GM19395 (cell line): ENCODE results near the gene ALLC.

Source experiments
- ATAC-seq: cut with Tn5 transposase; IDR thresholded peaks from one replicate; pipeline ENCODE4 v1.9.1; 2021; ENCODE audit warnings: mild to moderate bottlenecking, moderate library complexity; ENCODE audit not compliant: unreplicated experiment

The ALLC gene

GRCh38 chr2:3709225-3709624, 51.2 kb downstream of the ALLC start:
- no peak for ATAC-seq

GRCh38 chr2:3712424-3712823, 54.4 kb downstream of the ALLC start:
- ATAC-seq, result no peak

- ATAC-seq, result no peak
Measured at GRCh38 chr2:3712831-3713503, 55.0 kb downstream of the ALLC start.

- ATAC-seq, result no peak
Measured at GRCh38 chr2:3718679-3719078, 60.7 kb downstream of the ALLC start.

GRCh38 chr2:3725002-3725401, 67.0 kb downstream of the ALLC start:
- no peak for ATAC-seq

- ATAC-seq, result no peak
Measured at GRCh38 chr2:3725458-3726250, 67.7 kb downstream of the ALLC start.

GRCh38 chr2:3726511-3726910, 68.5 kb downstream of the ALLC start:
- ATAC-seq, result no peak

- no peak for ATAC-seq
Measured at GRCh38 chr2:3727397-3728045, 69.5 kb downstream of the ALLC start.

GRCh38 chr2:3728104-3729054, 70.4 kb downstream of the ALLC start:
- no peak for ATAC-seq

GRCh38 chr2:3729055-3729448, 71.1 kb downstream of the ALLC start:
- ATAC-seq, result no peak

- no peak for ATAC-seq
Measured at GRCh38 chr2:3729786-3730185, 71.8 kb downstream of the ALLC start.

- ATAC-seq, result no peak
Measured at GRCh38 chr2:3730646-3731045, 72.6 kb downstream of the ALLC start.

GRCh38 chr2:3731829-3732228, 73.8 kb downstream of the ALLC start:
- no peak for ATAC-seq

- ATAC-seq, result no peak
Measured at GRCh38 chr2:3736112-3736511, 78.1 kb downstream of the ALLC start.

- no peak for ATAC-seq
Measured at GRCh38 chr2:3737128-3737527, 79.1 kb downstream of the ALLC start.

GRCh38 chr2:3738454-3738853, 80.5 kb downstream of the ALLC start:
- ATAC-seq, result no peak

GRCh38 chr2:3739313-3739712, 81.3 kb downstream of the ALLC start:
- ATAC-seq, result no peak

- ATAC-seq, result no peak
Measured at GRCh38 chr2:3741396-3741795, 83.4 kb downstream of the ALLC start.

GRCh38 chr2:3741867-3742602, 84.0 kb downstream of the ALLC start:
- no peak for ATAC-seq
